Endothelial cell of umbilical vein (primary cell): Measurements from ENCODE around the gene MTERF4. TPM values are rescaled to one million over a fixed set of nuclear protein-coding genes. Genes with fewer than 3 reads are reported as not detected.

ENCODE experiments used
- BruUV-seq: library from RNA; stranded (reverse); fragments of 400-500 nt; replicated peaks from 2 replicates; lab custom pipeline; 2021; lab: Mats Ljungman, UMichigan
- CTCF ChIA-PET: fragments of 300-600, 350-600 bp; sonication (Branson Sonifier 250); formaldehyde crosslinking; loops from one replicate; lab custom pipeline; 2021; ENCODE audit warnings: antibody characterized with exemption, inconsistent platforms; lab: Charles Lee
- POLR2A ChIA-PET: fragments of 300-600, 350-600 bp; sonication (Branson Sonifier 250); formaldehyde crosslinking; loops from one replicate; lab custom pipeline; 2021; ENCODE audit warnings: antibody characterized with exemption, inconsistent platforms; lab: Charles Lee
- DNase-seq: peaks from one replicate; pipeline ENCODE4 v3.0.0-alpha.2; 2011; ENCODE audit warnings: low read depth, low spot score
- FAIRE-seq: peaks from 2 replicates; lab custom pipeline; 2011; peaks lifted over from hg19 to GRCh38; lab: Jason Lieb, UNC
- H2AFZ ChIP-seq: 2 replicates; pipeline ENCODE4 v1.6.0; 2012; ENCODE audit warnings: low read depth, low read length, control low read depth, inconsistent platforms
- H3K27ac ChIP-seq: 2 replicates; pipeline ENCODE4 v1.5.1; 2011; ENCODE audit warnings: low read depth, mild to moderate bottlenecking, control low read depth, low read length, moderate library complexity; ENCODE audit not compliant: insufficient read depth
- H3K27me3 ChIP-seq, 2 experiments: 2 replicates each; pipeline versions ENCODE4 v1.6.0 to v1.6.1; 2011; ENCODE audit warnings: low read length in 2 of 2, mixed read lengths in 1 of 2; ENCODE audit not compliant: control insufficient read depth in 2 of 2, insufficient read depth in 2 of 2
- H3K36me3 ChIP-seq, 2 experiments: 2 replicates in 1 of 2; 3 replicates in 1 of 2; pipeline ENCODE4 v1.5.1; 2011; ENCODE audit warnings: low read length in 2 of 2, mild to moderate bottlenecking in 1 of 2, moderate library complexity in 1 of 2; ENCODE audit not compliant: control insufficient read depth in 2 of 2, insufficient read depth in 2 of 2; ENCODE audit errors: extremely low read depth in 1 of 2
- H3K4me1 ChIP-seq: 3 replicates; pipeline ENCODE4 v1.5.1; 2011; ENCODE audit warnings: mild to moderate bottlenecking, low read length; ENCODE audit not compliant: control insufficient read depth, insufficient read depth; ENCODE audit errors: extremely low read depth
- H3K4me2 ChIP-seq: 2 replicates; pipeline ENCODE4 v1.6.1; 2011; ENCODE audit warnings: low read length, control low read depth, mixed read lengths; ENCODE audit not compliant: insufficient read depth
- H3K4me3 ChIP-seq, 3 experiments: fragments of 200-600 bp in 1 of 3; sonication (generic), shearing (Covaris generic) in 1 of 3; replicated peaks in 1 of 3; 2 replicates each; pipeline ENCODE4 v1.5.1; 2011 to 2016; ENCODE audit warnings: control low read depth in 3 of 3, low read length in 3 of 3, mild to moderate bottlenecking in 2 of 3, inconsistent platforms in 1 of 3, low read depth in 1 of 3, moderate library complexity in 1 of 3; ENCODE audit not compliant: insufficient read depth in 1 of 3
- H3K79me2 ChIP-seq: 2 replicates; pipeline ENCODE4 v1.6.0; 2012; ENCODE audit warnings: low read length, inconsistent platforms; ENCODE audit not compliant: control insufficient read depth, insufficient read depth
- H3K9ac ChIP-seq: replicated peaks from 2 replicates; pipeline ENCODE3; 2011; ENCODE audit warnings: low read length, control low read depth; ENCODE audit not compliant: insufficient read depth; ENCODE audit errors: extremely low read depth
- H3K9me1 ChIP-seq: replicated peaks from 3 replicates; pipeline ENCODE4 v1.6.0; 2011; ENCODE audit warnings: mild to moderate bottlenecking, low read length; ENCODE audit not compliant: control insufficient read depth, insufficient read depth; ENCODE audit errors: extremely low read depth
- H3K9me3 ChIP-seq: replicated peaks from 2 replicates; pipeline ENCODE4 v1.5.1; 2012; ENCODE audit warnings: low read length, inconsistent platforms; ENCODE audit not compliant: control insufficient read depth, insufficient read depth
- H4K20me1 ChIP-seq: replicated peaks from 2 replicates; pipeline ENCODE3; 2011; ENCODE audit warnings: mild to moderate bottlenecking, low read length; ENCODE audit not compliant: control insufficient read depth, insufficient read depth; ENCODE audit errors: extremely low read depth
- CTCF ChIP-seq, 2 donors: IDR thresholded peaks; 1 replicate in 1 of 2; 2 replicates in 1 of 2; pipeline ENCODE4 v1.5.1; 2011; ENCODE audit warnings: low read length in 2 of 2, mild to moderate bottlenecking in 2 of 2, moderate library complexity in 2 of 2, control low read depth in 1 of 2, inconsistent platforms in 1 of 2, low read depth in 1 of 2; ENCODE audit not compliant: insufficient read depth in 1 of 2; ENCODE audit errors: extremely low read depth in 1 of 2
- EZH2 ChIP-seq: IDR thresholded peaks from 2 replicates; pipeline ENCODE4 v1.6.1; 2012; ENCODE audit warnings: borderline replicate concordance, low read depth, mild to moderate bottlenecking, moderate library complexity, low read length, inconsistent platforms; ENCODE audit not compliant: severe bottlenecking
- FOS ChIP-seq: IDR thresholded peaks from 2 replicates; pipeline ENCODE4 v1.6.1; 2011; ENCODE audit warnings: mild to moderate bottlenecking, low read length, moderate library complexity, borderline replicate concordance; ENCODE audit not compliant: insufficient read depth
- GATA2 ChIP-seq: IDR thresholded peaks from 2 replicates; pipeline ENCODE4 v1.7.0; 2011; ENCODE audit warnings: low read depth, mild to moderate bottlenecking, moderate library complexity, mixed read lengths, low read length; ENCODE audit not compliant: insufficient read length, insufficient read depth
- JUN ChIP-seq: IDR thresholded peaks from 2 replicates; pipeline ENCODE4 v1.6.1; 2011; ENCODE audit warnings: borderline replicate concordance, low read depth; ENCODE audit not compliant: insufficient read length, insufficient read depth
- MAX ChIP-seq: IDR thresholded peaks from 2 replicates; pipeline ENCODE4 v1.6.1; 2011; ENCODE audit not compliant: insufficient read depth, insufficient read length
- MYC ChIP-seq: IDR thresholded peaks from one replicate; pipeline ENCODE4 v1.6.1; 2011; ENCODE audit warnings: mild to moderate bottlenecking, low read depth, low read length
- POLR2A ChIP-seq: IDR thresholded peaks from 2 replicates; pipeline ENCODE4 v1.6.1; 2012; ENCODE audit warnings: low read depth, mild to moderate bottlenecking, control low read depth, low read length
- POLR2AphosphoS5 ChIP-seq: IDR thresholded peaks from 2 replicates; pipeline ENCODE4 v1.6.1; 2012; ENCODE audit warnings: low read depth, mild to moderate bottlenecking, control low read depth, low read length, moderate library complexity; ENCODE audit not compliant: insufficient read depth
- dilution Hi-C: fragments of 300-500 bp; cut with MboI; formaldehyde crosslinking; loops from one replicate; pipeline ENCODE4 v1.15.0; 2019; ENCODE audit warnings: low sequenced_read_pairs; ENCODE audit not compliant: extremely low pct_ligation_motif_present
- intact Hi-C: fragments of 100-400 bp; cut with micrococcal nuclease; formaldehyde crosslinking; loops from one replicate; pipeline ENCODE4 v1.10.0; 2022
- polyA plus RNA-seq, 4 experiments: library from polyadenylated mRNA; depleted of rRNA in 3 of 4; stranded (reverse) in 3 of 4; unstranded in 1 of 4; fragments of >200 nt; gene quantifications; 2 replicates each; pipeline versions ENCODE4 v1.2.1 to v1.2.3, GENCODE V29; 2011 to 2012; ENCODE audit warnings: missing spikeins in 1 of 4
- total RNA-seq: library from RNA; stranded (reverse); gene quantifications from 2 replicates; pipeline ENCODE4 v1.2.3, GENCODE V29; 2021

Gene MTERF4
- total and polyA plus RNA-seq, 2 donors (not counting 3 experiments of a cell fraction or from before 2014, with no cell fraction given) = 14.7 to 27.3 TPM

- dilution Hi-C loops = no loop called here
These were observed 5.1 kb upstream of the MTERF4 start for GRCh38 chr2:241107031-241107783.

More at GRCh38 chr2:241107031-241107783, 5.1 kb upstream of the MTERF4 start:
- no peak overlapping the region for H3K9ac ChIP-seq
- H3K36me3 ChIP-seq = no peaks in the 10 kb centered on the region
- no peak overlapping the region for H2AFZ ChIP-seq
- H3K4me2 ChIP-seq = no peak overlapping the region
- no peaks in the 10 kb centered on the region for H3K9me1 ChIP-seq
- no peak overlapping the region for H3K4me3 ChIP-seq
- no peaks in the 10 kb centered on the region for H3K27me3 ChIP-seq
- BruUV-seq = no TSS peak
- ChIA-PET POLR2A (no interaction called here), CTCF (no interaction called here)
- DNase-seq (no peak), FAIRE-seq (no peak)
- H3K79me2 ChIP-seq = no peaks in the 10 kb centered on the region
- H3K27ac ChIP-seq = no peak overlapping the region
- TF ChIP-seq EZH2 (no peak), MYC (no peak), GATA2 (no peak), FOS (no peak), CTCF (IDR thresholded peaks at IDR 0.05; ENCODE audit: extremely low read depth in 1 of 2, insufficient read depth in 1 of 2, low read depth in 1 of 2, low read length in 2 of 2) (no peak), MAX (no peak), JUN (no peak), POLR2A (no peak), POLR2AphosphoS5 (no peak)
- H3K9me3 ChIP-seq = no peaks in the 10 kb centered on the region
- H4K20me1 ChIP-seq = no peaks in the 10 kb centered on the region
- H3K4me1 ChIP-seq = peaks cover 5% of the 10 kb centered on the region
- intact Hi-C loops = no loop called here
